ENCODE data around the gene TBC1D17.

TBC1D17 gene

GRCh38 chr19:49860336-49861102 lies 17.0 kb upstream of the TBC1D17 start:
- in situ Hi-C loops (cut with MboI; ENCODE audit: low sequenced_read_pairs): no loop called here

DNA sequence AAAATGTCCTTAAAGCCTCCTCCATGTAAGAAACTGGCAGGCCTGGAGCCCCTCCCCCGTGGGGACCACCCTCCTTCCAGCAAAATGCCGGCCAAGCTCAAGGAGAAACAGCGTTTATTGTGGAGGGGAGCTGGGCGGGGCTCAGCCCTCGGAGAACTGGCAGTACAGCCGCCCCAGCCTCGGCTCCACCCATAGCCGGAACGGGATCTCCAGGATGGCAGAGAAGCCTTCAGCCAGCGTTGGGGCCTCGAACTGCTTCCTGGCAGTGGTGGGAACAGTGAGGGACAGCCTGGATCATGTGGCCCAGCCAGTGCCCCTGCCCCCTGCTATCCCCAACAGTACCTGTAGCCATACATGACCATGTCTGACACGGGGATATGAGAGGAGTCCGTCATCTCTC lies 16.4 kb upstream of the TBC1D17 start:
- in situ Hi-C loops (cut with MboI; ENCODE audit: low sequenced_read_pairs): no loop called here

- in situ Hi-C loops (cut with MboI; ENCODE audit: low sequenced_read_pairs): no loop called here
Measured at GRCh38 chr19:49861541-49862378, 15.7 kb upstream of the TBC1D17 start.

GRCh38 chr19:49862391-49863253 lies 14.9 kb upstream of the TBC1D17 start:
- in situ Hi-C loops (cut with MboI; ENCODE audit: low sequenced_read_pairs): no loop called here

- in situ Hi-C loops (cut with MboI; ENCODE audit: low sequenced_read_pairs): no loop called here
Measured at GRCh38 chr19:49863254-49863934, 14.1 kb upstream of the TBC1D17 start.

- in situ Hi-C loops (cut with MboI; ENCODE audit: low sequenced_read_pairs): no loop called here
Measured at GRCh38 chr19:49863935-49864320, 13.6 kb upstream of the TBC1D17 start.

GRCh38 chr19:49864890-49865289 lies 12.6 kb upstream of the TBC1D17 start:
- in situ Hi-C loops (cut with MboI; ENCODE audit: low sequenced_read_pairs): no loop called here

GRCh38 chr19:49866933-49867782 lies 10.3 kb upstream of the TBC1D17 start, which contains the start of gene PNKP:
Gene PNKP, minus strand, starts transcription at chr19:49867576. Its CDS starts 372 bp downstream, at chr19:49867204.
- in situ Hi-C loops (cut with MboI; ENCODE audit: low sequenced_read_pairs): no loop called here

DNA sequence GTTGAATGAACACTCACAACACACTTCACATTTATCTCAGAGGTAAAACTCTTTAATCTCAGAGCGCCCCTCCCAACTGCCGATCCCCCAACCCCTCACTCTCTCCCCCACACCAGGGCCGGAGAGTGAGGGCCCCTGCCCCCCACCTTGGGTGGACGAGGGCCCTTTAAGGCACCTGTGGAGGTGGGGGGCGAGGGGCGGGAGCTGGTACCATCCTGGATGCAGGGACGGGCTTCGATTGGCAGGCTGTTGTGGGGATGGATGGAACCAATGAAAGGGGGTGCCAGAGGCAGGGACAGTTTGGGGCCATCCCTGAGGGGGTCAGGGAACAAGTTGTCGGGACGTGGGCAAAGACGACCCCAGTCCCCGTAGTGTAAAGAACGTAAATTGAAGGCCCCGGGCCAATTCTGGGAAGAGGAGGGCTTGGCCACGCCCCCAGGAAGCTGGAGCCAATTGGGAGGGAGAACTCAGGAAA lies 8.5 kb upstream of the TBC1D17 start:
- in situ Hi-C loops (cut with MboI; ENCODE audit: low sequenced_read_pairs): no loop called here

- in situ Hi-C loops (cut with MboI; ENCODE audit: low sequenced_read_pairs): no loop called here
Measured at GRCh38 chr19:49869484-49870308, 7.8 kb upstream of the TBC1D17 start.

GRCh38 chr19:49870309-49870901 lies 7.1 kb upstream of the TBC1D17 start:
- in situ Hi-C loops (cut with MboI; ENCODE audit: low sequenced_read_pairs): no loop called here

DNA sequence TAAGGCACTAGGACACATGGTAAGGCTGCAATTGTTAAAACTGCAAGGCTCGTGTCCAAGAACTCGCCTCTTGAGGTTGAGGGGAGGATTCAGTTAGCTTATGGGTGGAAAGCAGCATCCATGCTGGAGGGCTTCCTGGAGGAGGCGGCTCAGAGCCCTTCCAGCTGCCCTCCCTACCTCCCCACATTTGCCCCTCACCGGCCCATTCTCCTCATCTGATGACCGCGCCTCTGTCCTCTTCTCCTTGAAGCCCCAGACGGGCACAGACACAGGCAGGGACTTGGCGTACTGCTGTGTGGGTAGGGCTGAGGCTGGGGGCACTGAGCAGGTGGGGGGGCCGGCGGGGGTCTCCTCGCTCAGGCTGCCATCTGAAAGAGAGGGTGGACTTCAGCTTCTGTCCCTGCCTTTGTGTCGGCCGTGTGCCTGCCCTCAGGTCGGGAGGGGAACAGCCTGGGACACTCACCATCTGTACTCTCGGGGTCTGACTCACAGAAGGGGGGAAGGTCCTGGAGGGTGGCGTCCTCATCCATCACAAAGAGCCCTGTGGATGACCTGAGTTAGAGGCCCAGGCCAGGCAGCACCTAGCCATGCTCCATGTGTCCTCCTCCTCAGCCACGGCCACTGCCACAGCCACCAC lies 6.0 kb upstream of the TBC1D17 start:
- in situ Hi-C loops (cut with MboI; ENCODE audit: low sequenced_read_pairs): no loop called here

- in situ Hi-C loops (cut with MboI; ENCODE audit: low sequenced_read_pairs): no loop called here
Measured at GRCh38 chr19:49872245-49873128, 5.0 kb upstream of the TBC1D17 start.

- in situ Hi-C loops (cut with MboI; ENCODE audit: low sequenced_read_pairs): no loop called here
Measured at GRCh38 chr19:49873129-49873521, 4.4 kb upstream of the TBC1D17 start.

GRCh38 chr19:49873834-49874233 lies 3.7 kb upstream of the TBC1D17 start:
- in situ Hi-C loops (cut with MboI; ENCODE audit: low sequenced_read_pairs): no loop called here

DNA sequence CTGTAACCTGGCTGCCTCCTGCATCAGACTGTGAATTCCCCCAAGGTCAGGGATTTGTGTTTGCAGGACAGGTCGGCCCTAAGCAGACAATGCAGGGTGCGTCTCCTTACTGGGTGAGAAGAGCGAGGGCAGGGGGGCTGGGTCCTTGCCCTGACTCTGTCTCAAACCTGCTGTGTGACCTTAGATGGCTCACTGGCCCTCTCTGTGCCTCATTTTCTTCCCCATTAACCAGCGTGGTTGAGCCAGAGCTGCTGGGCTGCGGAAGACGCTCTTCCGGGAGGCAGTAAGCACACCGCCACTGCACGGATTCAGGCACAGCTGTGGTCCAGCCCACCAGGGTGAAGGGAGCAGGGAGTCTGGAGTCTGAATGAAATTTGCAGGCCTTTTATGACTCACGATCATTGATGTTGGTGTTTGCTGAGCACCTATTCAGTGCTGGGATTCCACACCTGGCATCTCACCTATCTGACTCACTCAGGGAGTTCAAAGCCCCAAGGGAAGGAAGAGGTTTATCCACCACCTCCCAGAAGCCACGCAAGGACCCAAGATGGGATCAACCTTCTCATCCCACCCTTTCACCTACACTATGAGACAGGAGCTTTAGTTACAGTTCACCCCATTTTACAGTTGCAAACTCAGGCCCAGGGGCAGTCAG lies 2.9 kb upstream of the TBC1D17 start:
- in situ Hi-C loops (cut with MboI; ENCODE audit: low sequenced_read_pairs): no loop called here
